Activated CD4-positive, CD25-positive, alpha-beta regulatory T cell treated with anti-CD3 and anti-CD28 coated beads, Interleukin-2, amount 50 U/mL, for 72 hours (primary cell): ENCODE data around the gene DCTPP1.
A peak's percentile ranks its signal among the peaks of the same experiment; 100 is the strongest.
"Not testable (repeated sequence)": the region's sequence is repeated elsewhere in the genome, so short reads cannot be mapped to it uniquely, and the experiment has no call there.

Experiments
- DNase-seq: peaks from one replicate; pipeline ENCODE4 v3.0.0; 2021

The DCTPP1 gene

GRCh38 chr16:30429678-30430427 is at the start of gene DCTPP1:
DCTPP1 (minus strand) TSS chr16:30430030; CDS start chr16:30429980, 50 bp downstream.
- peak; percentile 91 for DNase-seq

GRCh38 chr16:30478766-30479478 is 49.1 kb upstream of the DCTPP1 start:
- DNase-seq = no peak

- not testable (repeated sequence) for DNase-seq
Measured at GRCh38 chr16:30477773-30478172, 47.9 kb upstream of the DCTPP1 start.

DNA sequence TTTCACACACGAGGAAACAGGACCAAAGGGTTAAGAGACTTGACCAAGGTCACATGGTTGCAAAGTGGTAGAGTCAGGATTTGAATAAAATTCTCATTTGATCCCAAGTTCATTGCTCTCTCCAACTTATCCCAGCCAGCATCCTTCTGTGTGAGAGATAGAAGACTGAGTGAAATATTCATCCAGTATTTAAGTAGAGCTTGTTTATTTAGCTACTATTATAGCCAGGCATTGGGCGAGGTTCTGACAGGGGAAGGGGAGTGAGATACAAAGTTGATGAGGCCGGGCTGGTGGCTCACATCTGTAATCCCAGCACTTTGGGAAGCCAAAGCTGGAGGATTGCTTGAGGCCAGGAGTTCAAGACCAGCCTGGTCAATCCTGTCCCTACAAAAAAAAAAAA is 47.2 kb upstream of the DCTPP1 start:
- no peak for DNase-seq

- DNase-seq = no peak
Measured at GRCh38 chr16:30474684-30475083, 44.9 kb upstream of the DCTPP1 start.

DNA sequence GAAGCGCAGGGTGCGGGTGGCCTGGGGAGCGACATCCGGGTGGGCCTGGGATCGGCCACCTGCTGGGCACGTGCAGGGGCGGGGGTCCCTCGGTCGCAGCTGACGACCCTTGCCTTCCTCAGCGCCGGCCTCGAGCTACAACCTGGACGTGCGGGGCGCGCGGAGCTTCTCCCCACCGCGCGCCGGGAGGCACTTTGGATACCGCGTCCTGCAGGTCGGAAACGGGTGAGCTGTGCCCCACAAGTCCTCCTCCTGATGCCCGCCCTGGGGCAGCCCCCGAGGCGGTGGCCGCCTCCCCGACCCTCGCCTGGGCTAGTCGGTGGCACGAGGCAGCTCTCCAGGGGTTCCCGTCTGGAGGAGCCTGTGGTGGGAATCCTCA is 44.2 kb upstream of the DCTPP1 start:
- no peak for DNase-seq

- DNase-seq = peak; percentile 70
Measured at GRCh38 chr16:30473231-30474073, 43.6 kb upstream of the DCTPP1 start.

DNA sequence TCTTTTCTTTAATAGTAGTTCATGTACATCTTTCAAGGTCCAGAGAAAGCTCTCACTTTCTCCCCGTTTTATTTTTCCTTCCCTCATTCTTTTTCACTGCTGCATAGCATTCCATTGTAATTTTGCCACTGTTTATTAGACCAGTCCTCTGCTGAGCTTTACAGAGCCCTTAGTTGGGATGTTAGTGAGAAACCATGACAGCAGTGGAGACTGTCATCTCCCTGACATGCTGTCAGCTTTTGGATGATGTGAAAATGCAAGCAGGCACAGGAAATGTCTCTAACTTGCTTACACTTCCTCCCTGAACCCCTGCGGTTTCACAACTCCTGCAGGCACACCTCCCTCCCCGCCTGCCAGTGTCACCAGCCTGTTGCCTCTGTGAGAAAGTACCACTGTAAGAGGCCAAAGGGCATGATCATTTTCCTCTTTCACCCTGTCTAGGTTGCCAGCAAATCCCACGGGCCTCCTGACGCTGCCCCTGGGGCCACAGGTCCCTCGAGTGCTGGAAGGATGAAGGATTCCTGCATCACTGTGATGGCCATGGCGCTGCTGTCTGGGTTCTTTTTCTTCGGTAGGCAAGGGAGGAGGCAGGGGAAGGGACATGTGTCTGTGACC is 42.6 kb upstream of the DCTPP1 start, which contains the start of gene ITGAL:
Gene ITGAL (plus strand): TSS at position 415 of the 615 bp plus-strand sequence. CDS start 96 bp downstream, at position 511.
- peak; percentile 75 for DNase-seq

- no peak for DNase-seq
Measured at GRCh38 chr16:30470632-30470995, 40.8 kb upstream of the DCTPP1 start.

DNA sequence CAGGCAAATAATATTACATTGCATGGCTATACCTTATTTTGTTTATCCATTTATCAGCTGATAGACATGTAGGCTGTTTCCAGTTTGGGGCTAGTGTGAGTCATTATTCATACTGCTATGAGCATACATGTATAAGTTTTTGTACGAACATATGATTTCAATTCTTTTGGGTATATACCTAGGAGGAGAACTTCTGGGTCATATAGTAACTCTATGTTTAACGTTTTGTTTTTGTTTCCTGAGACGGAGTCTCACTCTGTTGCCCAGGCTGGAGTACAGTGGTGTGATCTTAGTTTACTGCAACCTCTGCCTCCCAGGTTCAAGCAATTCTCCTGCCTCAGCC is 40.3 kb upstream of the DCTPP1 start:
- DNase-seq = no peak

- no peak for DNase-seq
Measured at GRCh38 chr16:30464078-30464477, 34.2 kb upstream of the DCTPP1 start.

DNA sequence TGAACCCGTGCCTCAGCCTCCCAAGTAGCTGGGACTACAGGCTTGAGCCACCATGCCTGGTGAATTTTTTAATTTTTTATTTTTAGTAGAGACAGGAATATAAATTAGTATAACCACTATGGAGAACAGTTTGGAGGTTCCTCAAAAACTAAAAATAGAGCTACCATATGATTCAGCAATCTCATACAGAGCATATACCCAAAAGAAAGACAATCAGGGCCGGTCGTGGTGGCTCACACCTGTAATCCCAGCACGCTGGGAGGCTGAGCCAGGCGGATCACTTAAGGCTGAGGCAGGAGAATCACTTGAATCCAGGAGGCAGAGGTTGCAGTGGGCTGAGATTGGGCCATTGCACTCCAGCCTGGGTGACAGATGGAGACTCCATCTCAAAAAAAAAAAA is 31.6 kb upstream of the DCTPP1 start:
- DNase-seq = not testable (repeated sequence)

DNA sequence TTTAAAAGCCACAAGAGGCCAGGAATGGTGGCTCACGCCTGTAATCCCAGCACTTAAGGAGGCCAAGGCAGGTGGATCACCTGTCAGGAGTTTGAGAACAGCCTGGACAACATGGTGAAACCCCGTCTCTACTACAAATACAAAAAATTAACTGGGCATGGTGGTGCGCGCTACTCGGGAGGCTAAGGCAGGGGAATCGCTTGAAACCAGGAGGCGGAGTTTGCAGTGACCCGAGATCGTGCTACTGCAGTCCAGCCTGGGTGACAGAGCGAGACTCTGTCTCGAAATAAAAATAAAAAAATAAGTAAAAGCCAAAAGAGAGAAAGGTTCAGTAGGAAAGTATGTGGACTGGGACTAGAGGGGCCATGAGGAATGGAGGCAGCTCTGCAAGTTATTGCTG is 29.6 kb upstream of the DCTPP1 start:
- no peak for DNase-seq

GRCh38 chr16:30458561-30459394 is 28.9 kb upstream of the DCTPP1 start:
- peak; percentile 81 for DNase-seq

- DNase-seq = no peak
Measured at GRCh38 chr16:30457743-30458560, 28.1 kb upstream of the DCTPP1 start.

- no peak for DNase-seq
Measured at GRCh38 chr16:30457256-30457655, 27.4 kb upstream of the DCTPP1 start.

- no peak for DNase-seq
Measured at GRCh38 chr16:30456302-30456701, 26.5 kb upstream of the DCTPP1 start.

DNA sequence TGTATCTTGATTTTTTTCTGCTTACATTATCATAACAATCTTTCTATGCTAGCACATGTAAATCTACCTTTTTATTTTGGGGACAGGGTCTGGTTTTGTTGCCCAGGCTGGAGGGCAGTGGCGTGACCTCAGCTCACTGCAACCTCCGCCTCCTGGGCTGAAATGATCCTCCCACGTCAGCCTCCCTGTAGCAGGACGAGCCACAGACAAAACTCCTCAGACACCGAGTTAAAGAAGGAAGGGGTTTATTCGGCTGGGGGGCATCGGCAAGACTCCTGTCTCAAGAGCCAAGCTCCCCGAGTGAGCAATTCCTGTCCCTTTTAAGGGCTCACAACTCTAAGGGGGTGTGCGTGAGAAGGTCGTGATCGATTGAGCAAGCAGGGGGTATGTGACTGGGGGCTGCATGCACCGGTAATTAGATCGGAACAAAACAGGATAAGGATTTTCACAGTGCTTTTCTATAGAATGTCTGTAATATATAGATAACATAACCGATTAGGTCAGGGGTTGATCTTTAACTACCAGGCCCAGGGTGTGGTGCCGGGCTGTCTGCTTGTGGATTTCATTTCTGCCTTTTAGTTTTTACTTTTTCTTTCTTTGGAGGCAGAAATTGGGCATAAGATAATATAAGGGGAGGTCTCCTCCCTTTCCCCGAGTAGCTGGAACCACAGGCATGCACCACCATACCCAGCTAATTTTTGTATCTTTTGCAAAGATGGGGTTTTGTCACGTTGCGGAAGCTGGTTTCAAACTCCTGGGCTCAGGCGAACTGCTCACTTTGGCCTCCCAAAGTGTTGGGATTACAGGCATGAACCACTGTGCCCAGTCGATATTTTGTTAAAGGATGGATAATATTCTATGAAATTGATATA is 23.1 kb upstream of the DCTPP1 start:
- DNase-seq = not testable (repeated sequence)

DNA sequence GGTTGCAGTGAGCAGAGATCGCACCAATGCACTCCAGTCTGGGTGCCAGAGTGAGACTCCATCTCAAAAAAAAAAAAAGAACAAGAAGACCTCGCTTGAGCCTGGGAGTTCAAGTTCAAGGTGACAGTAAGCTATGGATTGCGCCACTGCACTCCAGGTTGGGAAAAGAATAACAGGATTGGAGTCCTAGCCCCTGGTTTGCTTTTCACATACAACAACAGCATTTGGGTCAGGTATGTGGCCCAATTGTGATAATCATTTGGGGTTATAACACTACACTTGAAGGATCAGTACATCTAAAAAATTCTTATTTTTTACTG is 19.2 kb upstream of the DCTPP1 start:
- DNase-seq = no peak

GRCh38 chr16:30447512-30448226 is 17.8 kb upstream of the DCTPP1 start:
- no peak for DNase-seq
